Kidney (tissue), 14 donors: ENCODE results near the gene PLEKHA8. TPM values are rescaled to one million over a fixed set of nuclear protein-coding genes. Genes with fewer than 3 reads are reported as not detected.
A peak's percentile ranks its signal among the peaks of the same experiment; 100 is the strongest.

ENCODE experiments used
- DNase-seq, 5 donors: peaks; one replicate each; pipeline ENCODE4 v3.0.0-alpha.2; 2013 to 2020
- FAIRE-seq: peaks from 2 replicates; lab custom pipeline; 2012; peaks lifted over from hg19 to GRCh38; lab: Jason Lieb, UNC
- H3K27ac ChIP-seq, 2 donors: one replicate each; pipeline ENCODE4 v1.7.0; 2013; ENCODE audit warnings: low read depth in 2 of 2, low read length in 2 of 2, inconsistent platforms in 1 of 2
- H3K27me3 ChIP-seq: one replicate; pipeline ENCODE4 v1.7.1; 2013; ENCODE audit warnings: low read length, inconsistent platforms; ENCODE audit not compliant: control insufficient read depth, insufficient read depth
- H3K36me3 ChIP-seq, 3 donors: one replicate each; pipeline versions ENCODE4 v1.7.0 to v1.7.1; 2013; ENCODE audit warnings: low read length in 3 of 3, control low read depth in 1 of 3, inconsistent platforms in 1 of 3; ENCODE audit not compliant: insufficient read depth in 3 of 3, control insufficient read depth in 2 of 3
- H3K4me1 ChIP-seq, 3 donors: one replicate each; pipeline versions ENCODE4 v1.7.0 to v1.7.1; 2013; ENCODE audit warnings: low read length in 3 of 3, inconsistent platforms in 1 of 3, low read depth in 1 of 3; ENCODE audit not compliant: control insufficient read depth in 2 of 3, insufficient read depth in 2 of 3
- H3K4me3 ChIP-seq, 3 donors: one replicate each; pipeline versions ENCODE4 v1.7.0 to v1.8.1; 2013; ENCODE audit warnings: low read length in 3 of 3, control low read depth in 1 of 3, inconsistent platforms in 1 of 3
- H3K9ac ChIP-seq, 3 donors: one replicate each; pipeline versions ENCODE4 v1.7.0 to v1.7.1; 2013; ENCODE audit warnings: low read length in 3 of 3, control low read depth in 1 of 3, inconsistent platforms in 1 of 3
- H3K9me3 ChIP-seq, 3 donors: one replicate each; pipeline versions ENCODE4 v1.7.0 to v1.7.1; 2013; ENCODE audit warnings: low read length in 3 of 3, control low read depth in 1 of 3, inconsistent platforms in 1 of 3; ENCODE audit not compliant: control insufficient read depth in 2 of 3, insufficient read depth in 1 of 3
- CTCF ChIP-seq: IDR thresholded peaks from 3 replicates; pipeline ENCODE4 v1.5.1; 2012; ENCODE audit warnings: mild to moderate bottlenecking, moderate library complexity, borderline replicate concordance; ENCODE audit not compliant: insufficient read depth; ENCODE audit errors: extremely low read depth
- intact Hi-C: fragments of 100-400 bp; cut with DNase I; formaldehyde crosslinking; loops from one replicate; pipeline ENCODE4 v1.11.1; 2022
- polyA plus RNA-seq: library from polyadenylated mRNA; stranded (reverse); fragments of 350-450 nt; fragmentation: Illumina TruSeq; extraction: RNeasy Lipid Tissue Mini Kit (QIAGEN cat#74804); gene quantifications from one replicate; pipeline ENCODE4 v1.2.3, GENCODE V29; 2014; ENCODE audit warnings: low read depth, low replicate concordance; ENCODE audit not compliant: insufficient read depth
- total RNA-seq: library from RNA; stranded (reverse); fragmentation: NEBNext Ultra II Directional; extraction: Animal tissue kit (Norgen Biotek cat#: 25700); gene quantifications from one replicate; pipeline ENCODE4 v1.2.1, GENCODE V29; 2021
- donor health status: control.
- donor health status: control.
- donor health status: control.
- donor health status: control.
- donor health status: control.
- donor health status: DM: yes; HTN: yes; CAD: no.
- donor health status: Normal renal cell carcinoma (clear cell type).

The PLEKHA8 gene
- total and polyA plus RNA-seq, 2 donors from 2014 or later: 4.8 to 8.5 TPM

GRCh38 chr7:30005464-30005863 lies 22.7 kb upstream of the PLEKHA8 start:
- intact Hi-C loops: no loop called here
- TF ChIP-seq CTCF: no peak
- H3K27ac ChIP-seq: no peak overlapping the region
- no peaks in the 10 kb centered on the region for H3K9me3 ChIP-seq
- H3K4me1 ChIP-seq: peaks cover 0 to 3% (median 0%) of the 10 kb centered on the region in 3 donors
- no peak overlapping the region for H3K4me3 ChIP-seq
- H3K36me3 ChIP-seq: no peaks in the 10 kb centered on the region
- no peaks in the 10 kb centered on the region for H3K27me3 ChIP-seq
- DNase-seq (no peak), FAIRE-seq (no peak)
- no peak overlapping the region for H3K9ac ChIP-seq

- no peak for TF ChIP-seq CTCF
- peak in 2 of 5 donors; percentile 65 to 71 for DNase-seq
- Histone ChIP-seq H3K27me3 (no peaks in the 10 kb centered on the region), H3K4me1 (peaks cover 0 to 3% (median 0%) of the 10 kb centered on the region in 3 donors), H3K36me3 (no peaks in the 10 kb centered on the region), H3K9ac (no peak overlapping the region), H3K9me3 (no peaks in the 10 kb centered on the region), H3K27ac (no peak overlapping the region), H3K4me3 (no peak overlapping the region)
- FAIRE-seq: no peak
- intact Hi-C loops: no loop called here
These were observed 18.2 kb upstream of the PLEKHA8 start for GRCh38 chr7:30010021-30010420.

GRCh38 chr7:30012757-30013156 lies 15.5 kb upstream of the PLEKHA8 start:
- intact Hi-C loops: no loop called here
- no peak for DNase-seq

More at GRCh38 chr7:30012757-30013156, 15.5 kb upstream of the PLEKHA8 start:
- TF ChIP-seq CTCF: no peak
- Histone ChIP-seq H3K27me3 (no peaks in the 10 kb centered on the region), H3K27ac (no peak overlapping the region), H3K9ac (no peak overlapping the region), H3K36me3 (no peaks in the 10 kb centered on the region), H3K4me3 (no peak overlapping the region), H3K9me3 (no peaks in the 10 kb centered on the region), H3K4me1 (peaks cover 0 to 3% (median 0%) of the 10 kb centered on the region in 3 donors)
- no peak for FAIRE-seq
